Suppressor macrophage (primary cell): Measurements from ENCODE around the gene PPIP5K2.

ENCODE experiments used
- DNase-seq, 4 experiments: peaks; one replicate each; pipeline ENCODE4 v3.0.0-alpha.2; 2020 to 2022

The PPIP5K2 gene

GRCh38 chr5:103247118-103247517 is 127.0 kb downstream of the PPIP5K2 start:
- no peak for DNase-seq

GRCh38 chr5:103249068-103249467 is 129.0 kb downstream of the PPIP5K2 start:
- no peak for DNase-seq

- DNase-seq: no peak
Measured at GRCh38 chr5:103254921-103255320, 134.8 kb downstream of the PPIP5K2 start.

- DNase-seq: no peak
Measured at GRCh38 chr5:103255691-103256090, 135.6 kb downstream of the PPIP5K2 start.

GRCh38 chr5:103256178-103256577 is 136.1 kb downstream of the PPIP5K2 start:
- DNase-seq: no peak

GRCh38 chr5:103258368-103258956 is 138.4 kb downstream of the PPIP5K2 start, which contains the start of gene MACIR:
TSS of gene MACIR (plus strand) at chr5:103258763. CDS start at chr5:103275920, 17,157 bp downstream.
- DNase-seq: peak; percentile 93 to 97 (median 95)

GRCh38 chr5:103258957-103259704 is 139.0 kb downstream of the PPIP5K2 start:
- peak; percentile 55 to 79 (median 64) for DNase-seq

- peak in 3 of 4 experiments; percentile 3 to 14 (median 11) for DNase-seq
Measured at GRCh38 chr5:103259705-103260355, 139.7 kb downstream of the PPIP5K2 start.

GRCh38 chr5:103260951-103261350 is 140.8 kb downstream of the PPIP5K2 start:
- DNase-seq: no peak
